Hepatocyte (in vitro differentiated cells): Measurements from ENCODE around the gene FLRT2. TPM values are rescaled to one million over a fixed set of nuclear protein-coding genes. Genes with fewer than 3 reads are reported as not detected.

Experiments
- DNase-seq: peaks from one replicate; pipeline ENCODE4 v3.0.0-alpha.2; 2016; ENCODE audit warnings: low spot score
- H2AFZ ChIP-seq: fragments of 200-600 bp; sonication (generic); 2 replicates; pipeline ENCODE4 v1.6.0; 2016; ENCODE audit warnings: antibody characterized with exemption, mild to moderate bottlenecking
- H3K27ac ChIP-seq: fragments of 200-600 bp; sonication (generic); 2 replicates; pipeline ENCODE4 v1.5.1; 2016; ENCODE audit warnings: mild to moderate bottlenecking
- H3K27me3 ChIP-seq: fragments of 200-600 bp; sonication (generic); 2 replicates; pipeline ENCODE4 v1.6.1; 2016
- H3K36me3 ChIP-seq: fragments of 200-600 bp; sonication (generic); replicated peaks from 2 replicates; pipeline ENCODE4 v1.5.1; 2016; ENCODE audit warnings: low read depth; ENCODE audit not compliant: insufficient read depth
- H3K4me1 ChIP-seq: fragments of 200-600 bp; sonication (generic); 2 replicates; pipeline ENCODE4 v1.5.1; 2016; ENCODE audit warnings: mild to moderate bottlenecking, moderate library complexity; ENCODE audit not compliant: insufficient read depth
- H3K4me2 ChIP-seq: fragments of 200-600 bp; sonication (generic); 2 replicates; pipeline ENCODE4 v1.6.0; 2016
- H3K4me3 ChIP-seq: fragments of 200-600 bp; sonication (generic); 2 replicates; pipeline ENCODE4 v1.5.1; 2016; ENCODE audit warnings: mild to moderate bottlenecking
- H3K79me2 ChIP-seq: fragments of 200-600 bp; sonication (generic); 2 replicates; pipeline ENCODE4 v1.6.0; 2017; ENCODE audit warnings: mild to moderate bottlenecking
- H3K9me2 ChIP-seq: fragments of 200-600 bp; sonication (generic); replicated peaks from 2 replicates; pipeline ENCODE4 v1.6.0; 2017; ENCODE audit warnings: mild to moderate bottlenecking; ENCODE audit not compliant: insufficient read depth
- H3K9me3 ChIP-seq: fragments of 200-600 bp; sonication (generic); 2 replicates; pipeline ENCODE4 v1.5.1; 2016; ENCODE audit warnings: low read depth, mild to moderate bottlenecking
- H4K20me1 ChIP-seq: fragments of 200-600 bp; sonication (generic); 2 replicates; pipeline ENCODE4 v1.6.0; 2016; ENCODE audit warnings: mild to moderate bottlenecking; ENCODE audit not compliant: insufficient read depth, poor library complexity, severe bottlenecking
- CTCF ChIP-seq: fragments of 200-600 bp; sonication (generic); IDR thresholded peaks from 2 replicates; pipeline ENCODE4 v1.5.1; 2016; ENCODE audit warnings: antibody characterized with exemption, mild to moderate bottlenecking; ENCODE audit not compliant: poor library complexity
- EZH2 ChIP-seq: fragments of 200-600 bp; sonication (generic); IDR thresholded peaks from 2 replicates; pipeline ENCODE4 v1.6.1; 2016; ENCODE audit warnings: antibody characterized with exemption, mild to moderate bottlenecking, borderline replicate concordance
- EZH2phosphoT487 ChIP-seq: fragments of 200-600 bp; sonication (generic); IDR thresholded peaks from one replicate; pipeline ENCODE4 v1.6.1; 2018; ENCODE audit warnings: antibody characterized with exemption, mild to moderate bottlenecking, low read depth, moderate library complexity; ENCODE audit not compliant: unreplicated experiment, severe bottlenecking
- WGBS: methylation state at CpG from one replicate; pipeline ENCODE4 v1.1.6; 2016; ENCODE audit warnings: low lambda C conversion rate; ENCODE audit errors: missing lambda C conversion rate; 5-methylcytosine and 5-hydroxymethylcytosine counted together
- polyA plus RNA-seq: library from polyadenylated mRNA; unstranded; fragments of >200 nt; fragmentation: Nextera tagmentation; extraction: Ambion mirVana; gene quantifications from 2 replicates; pipeline ENCODE4 v1.2.1, GENCODE V29; 2016
- total RNA-seq: library from RNA; depleted of rRNA; stranded (reverse); fragments of >200 nt; gene quantifications from 2 replicates; pipeline ENCODE4 v1.2.3, GENCODE V29; 2014

FLRT2 gene
- total and polyA plus RNA-seq, 2 experiments from 2014 or later, result 32.9 to 42.3 TPM

DNA sequence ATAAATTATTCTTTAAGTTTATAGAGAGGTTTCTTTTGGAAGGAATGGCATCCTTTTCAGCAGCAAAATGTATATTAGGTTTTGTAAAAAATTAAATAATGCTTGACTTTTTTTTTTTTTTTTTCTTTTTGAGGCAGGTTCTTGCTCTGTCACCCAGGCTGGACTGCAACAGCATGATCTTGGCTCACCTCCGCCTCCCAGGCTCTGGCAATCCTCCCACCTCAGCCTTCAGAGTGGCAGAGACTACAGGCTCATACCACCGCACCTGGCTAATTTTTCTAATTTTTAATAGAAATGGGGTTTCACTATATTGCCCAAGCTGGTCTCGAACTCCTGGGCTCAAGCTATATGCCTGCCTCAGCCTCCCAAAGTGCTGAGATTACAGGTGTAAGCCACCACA is 89.0 kb downstream of the FLRT2 start:
- H4K20me1 ChIP-seq, result peaks cover 22% of the 10 kb centered on the region
- WGBS, result 96% methylated on average over 3 of the region's 3 CpGs
- H2AFZ ChIP-seq, result no peak overlapping the region
- H3K9me2 ChIP-seq, result no peaks in the 10 kb centered on the region
- peaks cover 16% of the 10 kb centered on the region for H3K4me1 ChIP-seq
- H3K79me2 ChIP-seq, result peaks cover 23% of the 10 kb centered on the region
- no peaks in the 10 kb centered on the region for H3K9me3 ChIP-seq
- no peak for TF ChIP-seq EZH2phosphoT487
- no peak for TF ChIP-seq EZH2
- no peak for TF ChIP-seq CTCF
- H3K36me3 ChIP-seq, result no peaks in the 10 kb centered on the region
- H3K4me2 ChIP-seq, result no peak overlapping the region
- H3K27ac ChIP-seq, result no peak overlapping the region
- H3K27me3 ChIP-seq, result no peaks in the 10 kb centered on the region
- DNase-seq, result no peak
- no peak overlapping the region for H3K4me3 ChIP-seq

GRCh38 chr14:85619851-85620250 is 89.9 kb downstream of the FLRT2 start:
- H3K79me2 ChIP-seq, result peaks cover 18% of the 10 kb centered on the region
- 71% methylated on average over 6 of the region's 6 CpGs for WGBS

DNA sequence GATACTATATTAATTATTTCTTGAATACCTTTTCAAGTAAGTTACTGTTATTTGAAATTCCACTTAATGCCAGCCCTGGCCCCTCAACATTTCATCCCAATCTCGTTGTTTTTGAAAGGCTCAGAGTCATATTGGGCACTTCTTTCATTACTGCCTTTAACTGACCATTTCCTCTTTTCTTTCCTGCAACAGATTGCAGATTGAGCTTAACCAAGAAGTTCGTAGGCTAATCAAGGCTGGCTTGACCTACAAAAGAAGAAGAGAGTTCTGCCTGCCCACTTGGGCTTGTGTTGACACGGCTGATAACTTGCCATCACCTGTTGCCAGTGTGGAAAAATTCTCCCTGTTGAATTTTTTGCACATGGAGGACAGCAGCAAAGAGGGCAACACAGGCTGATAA is 91.0 kb downstream of the FLRT2 start:
- DNase-seq, result no peak
- Histone ChIP-seq H3K79me2 (peaks cover 16% of the 10 kb centered on the region), H3K9me2 (no peaks in the 10 kb centered on the region), H3K36me3 (no peaks in the 10 kb centered on the region), H2AFZ (no peak overlapping the region), H3K4me1 (peaks cover 4% of the 10 kb centered on the region), H3K27ac (no peak overlapping the region), H3K9me3 (no peaks in the 10 kb centered on the region), H4K20me1 (peaks cover 15% of the 10 kb centered on the region), H3K27me3 (no peaks in the 10 kb centered on the region), H3K4me3 (no peak overlapping the region), H3K4me2 (no peak overlapping the region)
- 90% methylated on average over 3 of the region's 3 CpGs for WGBS
- TF ChIP-seq EZH2, result no peak
- no peak for TF ChIP-seq CTCF
- TF ChIP-seq EZH2phosphoT487, result no peak

More at GRCh38 chr14:85619851-85620250, 89.9 kb downstream of the FLRT2 start:
- no peak for DNase-seq
- Histone ChIP-seq H3K36me3 (no peaks in the 10 kb centered on the region), H3K27ac (no peak overlapping the region), H2AFZ (no peak overlapping the region), H3K9me2 (no peaks in the 10 kb centered on the region), H4K20me1 (peaks cover 17% of the 10 kb centered on the region), H3K4me1 (peaks cover 15% of the 10 kb centered on the region), H3K4me3 (no peak overlapping the region), H3K9me3 (no peaks in the 10 kb centered on the region), H3K27me3 (no peaks in the 10 kb centered on the region), H3K4me2 (no peak overlapping the region)
- TF ChIP-seq EZH2phosphoT487 (no peak), CTCF (no peak), EZH2 (no peak)

DNA sequence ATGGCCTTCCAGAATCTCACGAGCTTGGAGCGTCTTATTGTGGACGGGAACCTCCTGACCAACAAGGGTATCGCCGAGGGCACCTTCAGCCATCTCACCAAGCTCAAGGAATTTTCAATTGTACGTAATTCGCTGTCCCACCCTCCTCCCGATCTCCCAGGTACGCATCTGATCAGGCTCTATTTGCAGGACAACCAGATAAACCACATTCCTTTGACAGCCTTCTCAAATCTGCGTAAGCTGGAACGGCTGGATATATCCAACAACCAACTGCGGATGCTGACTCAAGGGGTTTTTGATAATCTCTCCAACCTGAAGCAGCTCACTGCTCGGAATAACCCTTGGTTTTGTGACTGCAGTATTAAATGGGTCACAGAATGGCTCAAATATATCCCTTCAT is 92.2 kb downstream of the FLRT2 start:
- Histone ChIP-seq H3K9me3 (no peaks in the 10 kb centered on the region), H3K27me3 (no peaks in the 10 kb centered on the region), H3K27ac (no peak overlapping the region), H3K4me3 (no peak overlapping the region), H3K4me1 (no peaks in the 10 kb centered on the region), H4K20me1 (peaks cover 12% of the 10 kb centered on the region), H3K4me2 (no peak overlapping the region), H2AFZ (no peak overlapping the region), H3K79me2 (peaks cover 16% of the 10 kb centered on the region), H3K9me2 (no peaks in the 10 kb centered on the region), H3K36me3 (no peaks in the 10 kb centered on the region)
- no peak for DNase-seq
- TF ChIP-seq EZH2phosphoT487, result no peak
- no peak for TF ChIP-seq CTCF
- no peak for TF ChIP-seq EZH2
- WGBS, result 87% methylated on average over 13 of the region's 13 CpGs
